ENCODE measurements around the gene DCAF10.
"Not testable (repeated sequence)": the region's sequence is repeated elsewhere in the genome, so short reads cannot be mapped to it uniquely, and the experiment has no call there.

DNA sequence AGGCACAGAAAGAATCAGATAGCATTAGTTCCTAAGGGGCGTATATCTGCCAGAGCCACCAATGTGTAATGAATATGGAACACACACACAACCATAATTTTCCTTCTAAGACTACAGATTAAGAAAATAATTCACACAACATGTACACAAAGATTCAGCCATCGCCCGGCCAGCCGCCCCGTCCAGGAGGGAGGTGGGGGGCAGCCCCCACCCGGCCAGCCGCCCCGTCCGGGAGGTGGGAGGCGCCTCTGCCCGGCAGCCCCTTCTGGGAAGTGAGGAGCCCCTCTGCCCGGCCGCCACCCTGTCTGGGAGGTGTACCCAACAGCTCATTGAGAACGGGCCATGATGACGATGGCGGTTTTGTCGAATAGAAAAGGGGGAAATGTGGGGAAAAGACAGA lies 90.4 kb downstream of the DCAF10 start:
- TF ChIP-seq, protein P1, sequence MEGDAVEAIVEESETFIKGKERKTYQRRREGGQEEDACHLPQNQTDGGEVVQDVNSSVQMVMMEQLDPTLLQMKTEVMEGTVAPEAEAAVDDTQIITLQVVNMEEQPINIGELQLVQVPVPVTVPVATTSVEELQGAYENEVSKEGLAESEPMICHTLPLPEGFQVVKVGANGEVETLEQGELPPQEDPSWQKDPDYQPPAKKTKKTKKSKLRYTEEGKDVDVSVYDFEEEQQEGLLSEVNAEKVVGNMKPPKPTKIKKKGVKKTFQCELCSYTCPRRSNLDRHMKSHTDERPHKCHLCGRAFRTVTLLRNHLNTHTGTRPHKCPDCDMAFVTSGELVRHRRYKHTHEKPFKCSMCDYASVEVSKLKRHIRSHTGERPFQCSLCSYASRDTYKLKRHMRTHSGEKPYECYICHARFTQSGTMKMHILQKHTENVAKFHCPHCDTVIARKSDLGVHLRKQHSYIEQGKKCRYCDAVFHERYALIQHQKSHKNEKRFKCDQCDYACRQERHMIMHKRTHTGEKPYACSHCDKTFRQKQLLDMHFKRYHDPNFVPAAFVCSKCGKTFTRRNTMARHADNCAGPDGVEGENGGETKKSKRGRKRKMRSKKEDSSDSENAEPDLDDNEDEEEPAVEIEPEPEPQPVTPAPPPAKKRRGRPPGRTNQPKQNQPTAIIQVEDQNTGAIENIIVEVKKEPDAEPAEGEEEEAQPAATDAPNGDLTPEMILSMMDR (optimal IDR thresholded peaks at IDR 0.05 in 1 of 3, IDR thresholded peaks at IDR 0.05 in 1 of 3, conservative IDR thresholded peaks at IDR 0.05 in 1 of 3; ENCODE audit: extremely low read depth in 1 of 3, insufficient read depth in 2 of 3, low read length in 3 of 3) = not testable (repeated sequence)
- not testable (repeated sequence) for TF ChIP-seq EZH2 (IDR thresholded peaks at IDR 0.05; ENCODE audit: low read length)

Measured in keratinocyte (primary cell).